Liver (tissue), 3 donors: ENCODE results near the gene TECTB.

ENCODE experiments used
- CTCF ChIP-seq: fragments of 150-350 bp; IDR thresholded peaks from 2 replicates; pipeline ENCODE4 v1.5.1; 2017; ENCODE audit warnings: improper control_type of control experiment, low read depth, low read length; ENCODE audit not compliant: missing input control
- EGR1 ChIP-seq, 2 donors: IDR thresholded peaks; 2 replicates each; pipeline ENCODE4 v1.6.1; 2016 to 2018; ENCODE audit warnings: antibody characterized with exemption in 2 of 2, low read depth in 2 of 2
- FOXA1 ChIP-seq: IDR thresholded peaks from 2 replicates; pipeline ENCODE4 v1.6.1; 2016; ENCODE audit warnings: antibody characterized with exemption
- GABPA ChIP-seq, 2 donors: IDR thresholded peaks in 1 of 2; conservative IDR thresholded peaks in 1 of 2; 2 replicates each; pipeline ENCODE4 v1.6.1; 2016; ENCODE audit warnings: antibody characterized with exemption in 2 of 2, mild to moderate bottlenecking in 1 of 2, moderate library complexity in 1 of 2
- HNF4A ChIP-seq, 2 donors: conservative IDR thresholded peaks; 2 replicates each; pipeline ENCODE4 v1.6.1; 2016; ENCODE audit warnings: antibody characterized with exemption in 2 of 2, mild to moderate bottlenecking in 2 of 2
- JUND ChIP-seq, 2 donors: IDR thresholded peaks; 2 replicates each; pipeline ENCODE4 v1.6.1; 2016; ENCODE audit warnings: antibody characterized with exemption in 2 of 2
- REST ChIP-seq: IDR thresholded peaks from 2 replicates; pipeline ENCODE4 v1.6.1; 2016; ENCODE audit warnings: antibody characterized with exemption, mild to moderate bottlenecking
- RXRA ChIP-seq, 2 donors: IDR thresholded peaks; 2 replicates each; pipeline ENCODE4 v1.6.1; 2017 to 2018; ENCODE audit warnings: antibody characterized with exemption in 2 of 2, mild to moderate bottlenecking in 1 of 2
- SP1 ChIP-seq: IDR thresholded peaks from 2 replicates; pipeline ENCODE4 v1.6.1; 2018; ENCODE audit warnings: antibody characterized with exemption, mild to moderate bottlenecking
- TAF1 ChIP-seq: conservative IDR thresholded peaks from 2 replicates; pipeline ENCODE4 v1.6.1; 2016; ENCODE audit warnings: antibody characterized with exemption, mild to moderate bottlenecking
- YY1 ChIP-seq: IDR thresholded peaks from 2 replicates; pipeline ENCODE4 v1.6.1; 2016; ENCODE audit warnings: antibody characterized with exemption, mild to moderate bottlenecking
- donor health status: healthy.
- donor health status: healthy.

GRCh38 chr10:112290054-112290373 is 6.8 kb downstream of the TECTB start:
- TF ChIP-seq CTCF (no peak), FOXA1 (no peak), GABPA (IDR thresholded peaks at IDR 0.05 in 1 of 2, conservative IDR thresholded peaks at IDR 0.05 in 1 of 2) (no peak), REST (no peak), EGR1 (IDR thresholded peaks at IDR 0.05; ENCODE audit: low read depth in 2 of 2) (no peak), RXRA (IDR thresholded peaks at IDR 0.05) (no peak), TAF1 (no peak), YY1 (no peak), JUND (IDR thresholded peaks at IDR 0.05) (no peak), HNF4A (conservative IDR thresholded peaks at IDR 0.05) (no peak), SP1 (no peak)
